GM23338 (cell line): ENCODE results near the gene ESYT2. TPM values are rescaled to one million over a fixed set of nuclear protein-coding genes. Genes with fewer than 3 reads are reported as not detected.
A peak's percentile ranks its signal among the peaks of the same experiment; 100 is the strongest.

Experiments used
- ATAC-seq: fragments of 200-7000 bp; cut with Tn5 transposase; 3 replicates; pipeline ENCODE4 v1.9.1; 2020
- DNase-seq: peaks from one replicate; pipeline ENCODE4 v3.0.0-alpha.2; 2015; ENCODE audit warnings: low spot score
- H2AFZ ChIP-seq: fragments of 200-600 bp; sonication (generic); 2 replicates; pipeline ENCODE4 v1.8.0; 2016; ENCODE audit warnings: antibody characterized with exemption, mild to moderate bottlenecking, moderate library complexity
- H3F3A ChIP-seq: fragments of 200-600 bp; sonication (generic); replicated peaks from 2 replicates; pipeline ENCODE4 v1.8.0; 2017; ENCODE audit warnings: antibody characterized with exemption, mixed run types, low read depth
- H3K27ac ChIP-seq: fragments of 200-600 bp; sonication (generic); 2 replicates; pipeline ENCODE4 v1.6.1; 2016; ENCODE audit warnings: low read depth
- H3K27me3 ChIP-seq: fragments of 200-600 bp; sonication (generic); 2 replicates; pipeline ENCODE4 v1.8.0; 2016; ENCODE audit warnings: mild to moderate bottlenecking, mixed run types, moderate library complexity; ENCODE audit not compliant: insufficient read depth
- H3K36me3 ChIP-seq: fragments of 200-600 bp; sonication (generic); 2 replicates; pipeline ENCODE4 v1.8.0; 2016; ENCODE audit warnings: mild to moderate bottlenecking; ENCODE audit not compliant: insufficient read depth
- H3K4me1 ChIP-seq: fragments of 200-600 bp; sonication (generic); 2 replicates; pipeline ENCODE4 v1.8.0; 2016; ENCODE audit warnings: mild to moderate bottlenecking, moderate library complexity; ENCODE audit not compliant: insufficient read depth
- H3K4me2 ChIP-seq: fragments of 200-600 bp; sonication (generic); 2 replicates; pipeline ENCODE4 v1.7.1; 2017; ENCODE audit warnings: mixed run types
- H3K4me3 ChIP-seq: fragments of 200-600 bp; sonication (generic); 2 replicates; pipeline ENCODE4 v1.6.1; 2016; ENCODE audit warnings: mixed run types
- H3K79me2 ChIP-seq: fragments of 200-600 bp; sonication (generic); replicated peaks from 2 replicates; pipeline ENCODE4 v1.8.0; 2017; ENCODE audit warnings: mild to moderate bottlenecking; ENCODE audit not compliant: insufficient read depth
- H3K9me2 ChIP-seq: fragments of 200-600 bp; sonication (generic); 2 replicates; pipeline ENCODE4 v1.8.0; 2017; ENCODE audit not compliant: insufficient read depth
- H4K20me1 ChIP-seq: fragments of 200-600 bp; sonication (generic); replicated peaks from 2 replicates; pipeline ENCODE4 v1.8.0; 2017; ENCODE audit warnings: mild to moderate bottlenecking; ENCODE audit not compliant: insufficient read depth
- H3K27ac Mint-ChIP-seq: 2 replicates; pipeline ENCODE4 v1.8.0; 2020; ENCODE audit warnings: inconsistent platforms, mild to moderate bottlenecking, moderate library complexity, mixed read lengths
- H3K27me3 Mint-ChIP-seq: 3 replicates; pipeline ENCODE4 v1.8.0; 2022; ENCODE audit warnings: low read depth, mild to moderate bottlenecking, moderate library complexity, mixed read lengths, inconsistent platforms; ENCODE audit not compliant: insufficient read depth, poor library complexity
- H3K36me3 Mint-ChIP-seq: 3 replicates; pipeline ENCODE4 v1.8.0; 2021; ENCODE audit warnings: low read depth, mild to moderate bottlenecking, inconsistent platforms, moderate library complexity, mixed read lengths
- H3K4me1 Mint-ChIP-seq: 3 replicates; pipeline ENCODE4 v1.8.0; 2020; ENCODE audit warnings: mild to moderate bottlenecking, inconsistent platforms, mixed read lengths
- H3K4me3 Mint-ChIP-seq: 3 replicates; pipeline ENCODE4 v1.8.0; 2021; ENCODE audit warnings: moderate library complexity, mild to moderate bottlenecking, inconsistent platforms, mixed read lengths
- H3K9me3 Mint-ChIP-seq: 3 replicates; pipeline ENCODE4 v1.8.0; 2020; ENCODE audit warnings: moderate library complexity, mild to moderate bottlenecking, inconsistent platforms, mixed read lengths
- CREB1 ChIP-seq: fragments of 250-450 bp; sonication (Bioruptor Pico); IDR thresholded peaks from 2 replicates; pipeline ENCODE4 v1.5.0; 2020; ENCODE audit warnings: low read depth, mild to moderate bottlenecking, moderate library complexity
- CTCF ChIP-seq, 2 experiments: fragments of 200-600 bp in 1 of 2; sonication (generic) in 1 of 2; conservative IDR thresholded peaks; 2 replicates each; pipeline versions ENCODE4 v1.5.1 to v1.6.1; 2016 to 2017; ENCODE audit warnings: antibody characterized with exemption in 2 of 2, low read depth in 2 of 2, mild to moderate bottlenecking in 2 of 2, moderate library complexity in 1 of 2
- EZH2 ChIP-seq: fragments of 200-600 bp; sonication (generic); IDR thresholded peaks from one replicate; pipeline ENCODE4 v1.8.0; 2017; ENCODE audit warnings: antibody characterized with exemption, mild to moderate bottlenecking, low read depth; ENCODE audit not compliant: unreplicated experiment
- EZH2phosphoT487 ChIP-seq: fragments of 200-600 bp; sonication (generic); IDR thresholded peaks from one replicate; pipeline ENCODE4 v1.8.1; 2018; ENCODE audit warnings: antibody characterized with exemption; ENCODE audit not compliant: unreplicated experiment
- JUNB ChIP-seq: IDR thresholded peaks from one replicate; pipeline ENCODE4 v1.6.1; 2016; ENCODE audit warnings: antibody characterized with exemption; ENCODE audit not compliant: unreplicated experiment
- NANOG ChIP-seq: IDR thresholded peaks from 2 replicates; pipeline ENCODE4 v1.6.1; 2016; ENCODE audit warnings: antibody characterized with exemption, borderline replicate concordance
- POLR2AphosphoS5 ChIP-seq: IDR thresholded peaks from 2 replicates; pipeline ENCODE4 v1.6.1; 2016; ENCODE audit warnings: antibody characterized with exemption, low read depth
- STAT1 ChIP-seq: IDR thresholded peaks from one replicate; pipeline ENCODE4 v1.6.1; 2016; ENCODE audit warnings: antibody characterized with exemption; ENCODE audit not compliant: unreplicated experiment
- ZNF114 ChIP-seq: fragments of 250-450 bp; sonication (Bioruptor Pico); IDR thresholded peaks from 2 replicates; pipeline ENCODE4 v1.5.0; 2020; ENCODE audit warnings: mild to moderate bottlenecking, moderate library complexity
- ZNF331 ChIP-seq: fragments of 250-450 bp; sonication (Bioruptor Pico); IDR thresholded peaks from 2 replicates; pipeline ENCODE4 v1.5.0; 2020; ENCODE audit warnings: low read depth, mild to moderate bottlenecking, moderate library complexity
- polyA plus RNA-seq: library from polyadenylated mRNA; unstranded; fragments of >200 nt; fragmentation: Nextera tagmentation; extraction: Ambion mirVana; gene quantifications from 2 replicates; pipeline ENCODE4 v1.2.1, GENCODE V29; 2016
- total RNA-seq: library from RNA; depleted of rRNA; stranded (reverse); fragments of >200 nt; shearing (Covaris generic); gene quantifications from 2 replicates; pipeline ENCODE4 v1.2.3, GENCODE V29; 2014
- TF ChIP-seq, protein P1 (sequence below): fragments of 250-450 bp; sonication (Bioruptor Pico); IDR thresholded peaks from 2 replicates; pipeline ENCODE4 v1.5.0; 2020; ENCODE audit warnings: mild to moderate bottlenecking, moderate library complexity
- TF ChIP-seq, protein P2 (sequence below): IDR thresholded peaks from 2 replicates; pipeline ENCODE4 v1.6.1; 2016; ENCODE audit warnings: antibody characterized with exemption
- TF ChIP-seq, protein P3 (sequence below): IDR thresholded peaks from one replicate; pipeline ENCODE4 v1.6.1; 2018; ENCODE audit warnings: antibody characterized with exemption; ENCODE audit not compliant: unreplicated experiment

Gene ESYT2
- total and polyA plus RNA-seq, 2 experiments from 2014 or later = 9.6 to 52.7 TPM

GRCh38 chr7:158735935-158736334 lies 93.4 kb downstream of the ESYT2 start:
- Histone ChIP-seq H3K36me3 (no peaks in the 10 kb centered on the region), H4K20me1 (no peaks in the 10 kb centered on the region; the same call in 1 of the 2 replicates), H2AFZ (no peak overlapping the region), H3K27me3 (no peaks in the 10 kb centered on the region), H3K4me2 (no peak overlapping the region), H3K27ac (no peak overlapping the region), H3K4me1 (peaks cover 9% of the 10 kb centered on the region), H3K4me3 (no peak overlapping the region), H3K79me2 (no peaks in the 10 kb centered on the region), H3F3A (no peaks in the 10 kb centered on the region), H3K9me2 (no peaks in the 10 kb centered on the region)
- ATAC-seq = no peak
- Mint-ChIP-seq H3K27me3 (peaks cover 2% of the 10 kb centered on the region), H3K4me3 (no peak overlapping the region), H3K4me1 (peaks cover 15% of the 10 kb centered on the region), H3K9me3 (no peaks in the 10 kb centered on the region; the same call in 2 of the 3 replicates), H3K36me3 (peaks cover 32% of the 10 kb centered on the region), H3K27ac (peak overlapping the region; percentile 19; the same call in 1 of the 2 replicates)
- TF ChIP-seq EZH2 (no peak), STAT1 (no peak), NANOG (no peak), ZNF331 (CRISPR knock-in tag) (no peak), POLR2AphosphoS5 (no peak), CREB1 (no peak), CTCF (conservative IDR thresholded peaks at IDR 0.05; ENCODE audit: low read depth in 2 of 2) (no peak), JUNB (no peak), EZH2phosphoT487 (no peak), ZNF114 (no peak)
- TF ChIP-seq, protein P1, sequence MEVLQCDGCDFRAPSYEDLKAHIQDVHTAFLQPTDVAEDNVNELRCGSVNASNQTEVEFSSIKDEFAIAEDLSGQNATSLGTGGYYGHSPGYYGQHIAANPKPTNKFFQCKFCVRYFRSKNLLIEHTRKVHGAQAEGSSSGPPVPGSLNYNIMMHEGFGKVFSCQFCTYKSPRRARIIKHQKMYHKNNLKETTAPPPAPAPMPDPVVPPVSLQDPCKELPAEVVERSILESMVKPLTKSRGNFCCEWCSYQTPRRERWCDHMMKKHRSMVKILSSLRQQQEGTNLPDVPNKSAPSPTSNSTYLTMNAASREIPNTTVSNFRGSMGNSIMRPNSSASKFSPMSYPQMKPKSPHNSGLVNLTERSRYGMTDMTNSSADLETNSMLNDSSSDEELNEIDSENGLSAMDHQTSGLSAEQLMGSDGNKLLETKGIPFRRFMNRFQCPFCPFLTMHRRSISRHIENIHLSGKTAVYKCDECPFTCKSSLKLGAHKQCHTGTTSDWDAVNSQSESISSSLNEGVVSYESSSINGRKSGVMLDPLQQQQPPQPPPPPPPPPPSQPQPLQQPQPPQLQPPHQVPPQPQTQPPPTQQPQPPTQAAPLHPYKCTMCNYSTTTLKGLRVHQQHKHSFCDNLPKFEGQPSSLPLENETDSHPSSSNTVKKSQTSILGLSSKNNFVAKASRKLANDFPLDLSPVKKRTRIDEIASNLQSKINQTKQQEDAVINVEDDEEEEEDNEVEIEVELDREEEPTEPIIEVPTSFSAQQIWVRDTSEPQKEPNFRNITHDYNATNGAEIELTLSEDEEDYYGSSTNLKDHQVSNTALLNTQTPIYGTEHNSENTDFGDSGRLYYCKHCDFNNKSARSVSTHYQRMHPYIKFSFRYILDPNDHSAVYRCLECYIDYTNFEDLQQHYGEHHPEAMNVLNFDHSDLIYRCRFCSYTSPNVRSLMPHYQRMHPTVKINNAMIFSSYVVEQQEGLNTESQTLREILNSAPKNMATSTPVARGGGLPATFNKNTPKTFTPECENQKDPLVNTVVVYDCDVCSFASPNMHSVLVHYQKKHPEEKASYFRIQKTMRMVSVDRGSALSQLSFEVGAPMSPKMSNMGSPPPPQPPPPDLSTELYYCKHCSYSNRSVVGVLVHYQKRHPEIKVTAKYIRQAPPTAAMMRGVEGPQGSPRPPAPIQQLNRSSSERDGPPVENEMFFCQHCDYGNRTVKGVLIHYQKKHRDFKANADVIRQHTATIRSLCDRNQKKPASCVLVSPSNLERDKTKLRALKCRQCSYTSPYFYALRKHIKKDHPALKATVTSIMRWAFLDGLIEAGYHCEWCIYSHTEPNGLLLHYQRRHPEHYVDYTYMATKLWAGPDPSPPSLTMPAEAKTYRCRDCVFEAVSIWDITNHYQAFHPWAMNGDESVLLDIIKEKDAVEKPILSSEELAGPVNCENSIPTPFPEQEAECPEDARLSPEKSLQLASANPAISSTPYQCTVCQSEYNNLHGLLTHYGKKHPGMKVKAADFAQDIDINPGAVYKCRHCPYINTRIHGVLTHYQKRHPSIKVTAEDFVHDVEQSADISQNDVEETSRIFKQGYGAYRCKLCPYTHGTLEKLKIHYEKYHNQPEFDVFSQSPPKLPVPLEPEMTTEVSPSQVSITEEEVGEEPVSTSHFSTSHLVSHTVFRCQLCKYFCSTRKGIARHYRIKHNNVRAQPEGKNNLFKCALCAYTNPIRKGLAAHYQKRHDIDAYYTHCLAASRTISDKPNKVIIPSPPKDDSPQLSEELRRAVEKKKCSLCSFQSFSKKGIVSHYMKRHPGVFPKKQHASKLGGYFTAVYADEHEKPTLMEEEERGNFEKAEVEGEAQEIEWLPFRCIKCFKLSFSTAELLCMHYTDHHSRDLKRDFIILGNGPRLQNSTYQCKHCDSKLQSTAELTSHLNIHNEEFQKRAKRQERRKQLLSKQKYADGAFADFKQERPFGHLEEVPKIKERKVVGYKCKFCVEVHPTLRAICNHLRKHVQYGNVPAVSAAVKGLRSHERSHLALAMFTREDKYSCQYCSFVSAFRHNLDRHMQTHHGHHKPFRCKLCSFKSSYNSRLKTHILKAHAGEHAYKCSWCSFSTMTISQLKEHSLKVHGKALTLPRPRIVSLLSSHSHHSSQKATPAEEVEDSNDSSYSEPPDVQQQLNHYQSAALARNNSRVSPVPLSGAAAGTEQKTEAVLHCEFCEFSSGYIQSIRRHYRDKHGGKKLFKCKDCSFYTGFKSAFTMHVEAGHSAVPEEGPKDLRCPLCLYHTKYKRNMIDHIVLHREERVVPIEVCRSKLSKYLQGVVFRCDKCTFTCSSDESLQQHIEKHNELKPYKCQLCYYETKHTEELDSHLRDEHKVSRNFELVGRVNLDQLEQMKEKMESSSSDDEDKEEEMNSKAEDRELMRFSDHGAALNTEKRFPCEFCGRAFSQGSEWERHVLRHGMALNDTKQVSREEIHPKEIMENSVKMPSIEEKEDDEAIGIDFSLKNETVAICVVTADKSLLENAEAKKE (CRISPR knock-in tag) = no peak
- TF ChIP-seq, protein P2, sequence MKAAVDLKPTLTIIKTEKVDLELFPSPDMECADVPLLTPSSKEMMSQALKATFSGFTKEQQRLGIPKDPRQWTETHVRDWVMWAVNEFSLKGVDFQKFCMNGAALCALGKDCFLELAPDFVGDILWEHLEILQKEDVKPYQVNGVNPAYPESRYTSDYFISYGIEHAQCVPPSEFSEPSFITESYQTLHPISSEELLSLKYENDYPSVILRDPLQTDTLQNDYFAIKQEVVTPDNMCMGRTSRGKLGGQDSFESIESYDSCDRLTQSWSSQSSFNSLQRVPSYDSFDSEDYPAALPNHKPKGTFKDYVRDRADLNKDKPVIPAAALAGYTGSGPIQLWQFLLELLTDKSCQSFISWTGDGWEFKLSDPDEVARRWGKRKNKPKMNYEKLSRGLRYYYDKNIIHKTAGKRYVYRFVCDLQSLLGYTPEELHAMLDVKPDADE = no peak
- TF ChIP-seq, protein P3, sequence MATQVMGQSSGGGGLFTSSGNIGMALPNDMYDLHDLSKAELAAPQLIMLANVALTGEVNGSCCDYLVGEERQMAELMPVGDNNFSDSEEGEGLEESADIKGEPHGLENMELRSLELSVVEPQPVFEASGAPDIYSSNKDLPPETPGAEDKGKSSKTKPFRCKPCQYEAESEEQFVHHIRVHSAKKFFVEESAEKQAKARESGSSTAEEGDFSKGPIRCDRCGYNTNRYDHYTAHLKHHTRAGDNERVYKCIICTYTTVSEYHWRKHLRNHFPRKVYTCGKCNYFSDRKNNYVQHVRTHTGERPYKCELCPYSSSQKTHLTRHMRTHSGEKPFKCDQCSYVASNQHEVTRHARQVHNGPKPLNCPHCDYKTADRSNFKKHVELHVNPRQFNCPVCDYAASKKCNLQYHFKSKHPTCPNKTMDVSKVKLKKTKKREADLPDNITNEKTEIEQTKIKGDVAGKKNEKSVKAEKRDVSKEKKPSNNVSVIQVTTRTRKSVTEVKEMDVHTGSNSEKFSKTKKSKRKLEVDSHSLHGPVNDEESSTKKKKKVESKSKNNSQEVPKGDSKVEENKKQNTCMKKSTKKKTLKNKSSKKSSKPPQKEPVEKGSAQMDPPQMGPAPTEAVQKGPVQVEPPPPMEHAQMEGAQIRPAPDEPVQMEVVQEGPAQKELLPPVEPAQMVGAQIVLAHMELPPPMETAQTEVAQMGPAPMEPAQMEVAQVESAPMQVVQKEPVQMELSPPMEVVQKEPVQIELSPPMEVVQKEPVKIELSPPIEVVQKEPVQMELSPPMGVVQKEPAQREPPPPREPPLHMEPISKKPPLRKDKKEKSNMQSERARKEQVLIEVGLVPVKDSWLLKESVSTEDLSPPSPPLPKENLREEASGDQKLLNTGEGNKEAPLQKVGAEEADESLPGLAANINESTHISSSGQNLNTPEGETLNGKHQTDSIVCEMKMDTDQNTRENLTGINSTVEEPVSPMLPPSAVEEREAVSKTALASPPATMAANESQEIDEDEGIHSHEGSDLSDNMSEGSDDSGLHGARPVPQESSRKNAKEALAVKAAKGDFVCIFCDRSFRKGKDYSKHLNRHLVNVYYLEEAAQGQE = no peak
- no peak for DNase-seq
